Skeletal muscle tissue (tissue), 4 donors: Measurements from ENCODE around the gene ZNF185. TPM values are rescaled to one million over a fixed set of nuclear protein-coding genes. Genes with fewer than 3 reads are reported as not detected.

ENCODE experiments used
- H3K27ac ChIP-seq: one replicate; pipeline ENCODE4 v1.7.0; 2013; ENCODE audit warnings: mild to moderate bottlenecking, low read depth, low read length, inconsistent platforms
- H3K27me3 ChIP-seq, 3 donors: one replicate each; pipeline ENCODE4 v1.7.0; 2013; ENCODE audit warnings: low read length in 3 of 3; ENCODE audit not compliant: control insufficient read depth in 3 of 3, insufficient read depth in 3 of 3
- H3K36me3 ChIP-seq, 3 donors: one replicate each; pipeline ENCODE4 v1.7.0; 2013; ENCODE audit warnings: low read length in 3 of 3; ENCODE audit not compliant: control insufficient read depth in 3 of 3, insufficient read depth in 3 of 3
- H3K4me1 ChIP-seq, 3 donors: one replicate each; pipeline ENCODE4 v1.7.0; 2013; ENCODE audit warnings: low read length in 3 of 3, mild to moderate bottlenecking in 3 of 3; ENCODE audit not compliant: control insufficient read depth in 3 of 3, insufficient read depth in 3 of 3
- H3K4me3 ChIP-seq, 3 donors: one replicate each; pipeline ENCODE4 v1.7.0; 2013; ENCODE audit warnings: low read length in 3 of 3
- H3K9ac ChIP-seq, 3 donors: one replicate each; pipeline ENCODE4 v1.7.0; 2013; ENCODE audit warnings: low read length in 3 of 3, mild to moderate bottlenecking in 3 of 3, moderate library complexity in 2 of 3, low read depth in 1 of 3
- H3K9me3 ChIP-seq, 3 donors: one replicate each; pipeline ENCODE4 v1.7.0; 2013; ENCODE audit warnings: low read length in 3 of 3; ENCODE audit not compliant: control insufficient read depth in 3 of 3
- total RNA-seq: library from RNA; depleted of rRNA; stranded (reverse); fragments of >200 nt; gene quantifications from one replicate; pipeline ENCODE4 v1.2.3, GENCODE V29; 2014
- donor health status: Osteomylitis.

The ZNF185 gene
- total RNA-seq, 1 donor from 2014 or later, result 6.8 TPM

DNA sequence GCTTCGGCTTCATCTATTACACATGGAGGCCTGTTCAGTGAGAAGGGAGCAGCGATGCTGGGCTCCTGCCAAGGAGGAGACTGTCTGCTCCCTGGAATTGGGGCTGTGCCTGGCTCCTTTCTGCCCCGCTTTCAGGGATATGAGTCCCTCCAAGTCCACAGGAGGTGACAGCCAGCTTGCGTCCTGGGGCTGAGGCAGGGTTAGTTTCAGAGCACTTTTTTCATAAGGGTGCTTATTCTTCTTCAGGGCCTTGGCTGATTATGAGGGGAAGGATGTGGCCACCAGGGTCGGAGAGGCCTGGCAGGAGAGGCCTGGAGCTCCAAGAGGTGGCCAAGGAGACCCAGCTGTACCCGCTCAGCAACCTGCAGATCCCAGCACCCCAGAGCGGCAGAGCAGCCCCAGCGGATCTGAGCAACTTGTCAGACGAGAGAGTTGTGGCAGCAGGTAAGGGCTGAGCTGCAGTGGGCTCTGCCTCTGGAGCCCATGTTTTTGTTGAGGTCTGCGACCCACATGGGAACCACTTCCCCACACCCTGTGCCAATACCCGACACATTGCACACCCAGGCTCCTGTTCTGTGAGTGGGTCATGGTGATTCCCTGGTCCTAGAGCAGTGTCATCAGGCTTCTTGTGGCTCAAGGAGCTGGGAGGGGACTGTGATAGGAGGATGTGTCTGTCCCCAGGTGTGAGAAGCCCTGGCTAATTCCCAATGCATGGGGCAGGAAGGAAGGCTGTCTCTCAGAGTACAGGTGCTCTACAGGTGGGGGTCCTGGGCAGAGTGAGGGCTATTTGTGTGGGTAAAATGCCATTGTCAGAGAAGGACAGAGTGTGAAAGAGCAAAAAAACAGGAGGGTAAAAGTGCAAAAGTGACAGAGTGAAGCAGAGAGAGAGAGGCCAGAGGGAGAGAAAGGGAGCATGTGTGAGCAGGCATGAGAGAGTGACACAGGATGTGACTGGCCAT, 47.4 kb downstream of the ZNF185 start:
- Histone ChIP-seq H3K4me3 (no peak overlapping the region), H3K9me3 (peaks cover 0 to 3% (median 0%) of the 10 kb centered on the region in 3 donors), H3K4me1 (peaks cover 6 to 14% (median 13%) of the 10 kb centered on the region in 3 donors)

DNA sequence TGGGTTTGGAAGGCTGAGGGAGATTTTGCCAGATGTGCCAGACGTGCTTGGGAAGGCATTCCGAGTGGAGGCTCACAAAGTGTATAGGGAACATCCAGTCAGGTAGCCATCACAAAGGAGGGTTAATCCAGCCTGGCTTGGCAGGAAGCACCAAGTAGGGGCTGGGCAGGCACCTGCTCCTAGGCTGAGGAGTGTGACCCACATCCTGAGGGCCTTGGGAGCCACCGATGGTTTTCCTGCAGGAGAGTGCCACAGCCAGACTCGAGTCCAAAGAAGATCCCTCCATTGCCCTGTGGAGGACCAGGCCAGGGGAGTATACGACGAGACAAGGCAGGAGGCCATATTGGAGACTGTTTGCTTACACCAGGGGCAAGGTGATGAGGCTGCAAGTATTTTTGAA, 48.8 kb downstream of the ZNF185 start:
- Histone ChIP-seq H3K4me3 (no peak overlapping the region), H3K9ac (no peak overlapping the region), H3K4me1 (peaks cover 3 to 14% (median 10%) of the 10 kb centered on the region in 3 donors), H3K27me3 (no peaks in the 10 kb centered on the region), H3K36me3 (peaks cover 2 to 10% (median 5%) of the 10 kb centered on the region in 3 donors), H3K9me3 (peaks cover 0 to 3% (median 0%) of the 10 kb centered on the region in 3 donors), H3K27ac (no peak overlapping the region)

More for the DNA sequence above, 47.4 kb downstream of the ZNF185 start:
- Histone ChIP-seq H3K36me3 (peaks cover 2 to 10% (median 5%) of the 10 kb centered on the region in 3 donors), H3K27me3 (no peaks in the 10 kb centered on the region), H3K9ac (no peak overlapping the region), H3K27ac (no peak overlapping the region)

Other genes starting within 250 kb of the ZNF185 start
- gene MAGEA3, start 199.3 kb upstream of the ZNF185 start, total RNA-seq, result not detected
- not detected for gene CSAG2, start 188.8 kb upstream of the ZNF185 start, total RNA-seq
- gene MAGEA2B, start 183.4 kb upstream of the ZNF185 start, total RNA-seq, result not detected
- gene CSAG1, start 164.3 kb upstream of the ZNF185 start, total RNA-seq, result not detected
- gene MAGEA12, start 164.3 kb upstream of the ZNF185 start, total RNA-seq, result not detected
- gene MAGEA2, start 144.2 kb upstream of the ZNF185 start, total RNA-seq, result not detected
- not detected for gene CSAG3, start 138.8 kb upstream of the ZNF185 start, total RNA-seq
- gene MAGEA6, start 128.4 kb upstream of the ZNF185 start, total RNA-seq, result not detected
- 22.4 TPM for gene CETN2, start 67.3 kb upstream of the ZNF185 start, total RNA-seq
- 10.4 TPM for gene NSDHL, start 67.0 kb upstream of the ZNF185 start, total RNA-seq
- under 0.01 TPM for gene PNMA5, start 96.0 kb downstream of the ZNF185 start, total RNA-seq
- gene PNMA3, start 158.4 kb downstream of the ZNF185 start, total RNA-seq, result 0.52 TPM
- gene PNMA6A, start 174.4 kb downstream of the ZNF185 start, total RNA-seq, result 3.7 TPM